NCI-H1092 (cell line): ENCODE results near the gene CAMTA1.

Source experiments
- DNase-seq: peaks from one replicate; lab custom pipeline; 2025; lab: John Stamatoyannopoulos, UW

CAMTA1 gene

DNA sequence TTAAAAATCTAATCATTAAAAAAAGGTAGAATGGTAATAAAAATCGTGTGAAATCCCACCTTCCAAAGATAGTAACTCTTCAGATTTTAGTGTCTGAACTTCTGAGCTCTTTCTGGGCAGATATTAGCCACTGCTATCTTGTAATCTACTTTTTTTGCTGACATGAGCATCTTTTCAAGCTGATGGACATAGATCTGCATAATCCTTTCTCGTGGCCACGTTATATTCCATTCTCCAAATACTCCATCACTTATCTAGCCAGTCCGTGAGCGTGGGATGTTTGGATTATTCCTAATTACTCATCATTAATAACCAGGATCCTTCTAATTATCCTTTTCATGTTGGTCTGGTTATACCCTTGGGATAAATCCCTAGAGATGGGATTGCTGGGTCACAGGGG lies 731.7 kb downstream of the CAMTA1 start:
- DNase-seq, result no peak

DNA sequence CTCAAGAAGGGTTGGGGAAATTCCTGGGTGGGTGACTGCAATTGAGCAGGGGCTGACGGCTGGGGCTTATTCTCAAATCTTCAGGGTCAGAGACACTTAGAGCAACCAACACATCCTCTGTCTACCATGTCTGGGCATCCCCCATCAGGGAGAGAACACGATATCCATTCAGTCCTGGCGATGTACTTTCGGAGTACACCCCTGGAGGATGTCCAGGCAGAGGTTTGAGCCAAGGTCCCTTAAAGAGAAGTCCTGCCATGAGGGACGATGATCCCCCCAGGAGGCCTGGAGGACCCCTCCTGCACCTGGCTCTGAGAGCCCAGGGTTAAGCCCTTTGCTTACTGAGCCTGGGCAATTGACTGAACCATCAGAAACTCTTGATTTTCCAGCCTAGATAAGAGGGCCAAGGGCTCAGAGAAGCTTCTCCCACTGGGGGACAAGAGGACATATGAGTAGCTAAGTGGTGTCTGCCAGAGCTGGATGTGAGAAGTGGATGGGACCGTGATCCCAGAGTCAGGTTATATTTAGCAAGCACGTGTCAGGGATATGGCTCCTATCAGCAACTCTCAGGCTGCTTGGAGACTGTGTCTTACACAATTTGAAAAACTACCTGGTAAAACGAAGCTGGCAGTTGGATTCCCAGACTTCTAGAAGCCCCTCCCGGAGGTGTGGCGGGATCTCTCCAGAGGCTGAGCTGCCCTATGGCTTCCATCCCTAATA lies 732.5 kb downstream of the CAMTA1 start:
- DNase-seq, result no peak

DNA sequence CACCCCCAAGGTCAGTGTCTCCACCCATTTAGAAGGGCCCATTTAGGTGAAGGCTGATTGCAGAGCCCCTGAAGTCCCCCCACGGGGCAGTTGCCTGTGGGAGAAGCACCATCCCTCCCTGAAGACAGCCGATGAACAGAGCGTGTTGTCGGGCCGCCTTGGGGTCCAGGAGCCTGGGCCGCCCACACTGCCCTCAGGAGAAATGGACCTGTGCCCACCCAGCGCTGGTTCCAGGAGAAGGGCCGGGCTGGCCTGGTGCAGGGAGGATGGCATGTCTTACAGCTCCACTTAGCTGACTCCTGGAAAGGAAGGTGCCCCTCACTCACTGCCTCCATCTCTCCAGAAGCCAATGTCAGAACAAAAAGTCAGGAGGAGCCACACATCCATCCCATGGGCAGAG lies 733.2 kb downstream of the CAMTA1 start:
- DNase-seq, result no peak

DNA sequence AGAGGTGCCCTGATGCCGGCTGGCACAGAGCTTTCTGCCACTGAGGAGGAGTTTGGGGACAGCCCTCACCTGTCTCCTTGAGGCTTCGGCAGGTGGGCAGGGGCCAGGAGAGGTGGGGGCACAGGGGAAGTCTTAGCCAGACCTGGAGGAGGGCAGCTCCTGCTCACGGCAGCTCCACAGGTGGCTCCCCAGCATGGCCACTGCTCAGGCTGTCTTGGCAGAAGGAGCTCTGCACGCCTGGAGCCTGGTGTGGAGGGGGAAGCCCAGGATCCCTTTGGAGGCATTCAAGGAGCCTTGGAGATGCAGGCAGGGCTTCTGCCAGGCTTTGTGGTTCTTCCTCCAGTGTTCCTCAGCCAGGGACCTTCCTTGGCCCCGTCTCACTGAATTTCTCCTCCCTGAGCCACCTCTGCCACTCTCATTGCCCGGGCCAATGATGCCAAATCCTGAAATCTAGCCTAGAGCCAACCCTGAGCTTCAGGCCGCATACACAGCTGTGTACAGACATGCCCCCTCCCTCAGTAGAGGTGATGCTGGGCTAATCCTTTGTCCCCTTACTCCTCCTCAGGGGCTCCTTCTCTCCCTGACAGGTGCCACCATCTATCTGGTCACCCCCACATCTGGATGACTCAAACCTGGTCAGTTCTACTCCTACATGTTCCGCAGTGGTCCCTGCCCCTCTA lies 734.1 kb downstream of the CAMTA1 start:
- no peak for DNase-seq

DNA sequence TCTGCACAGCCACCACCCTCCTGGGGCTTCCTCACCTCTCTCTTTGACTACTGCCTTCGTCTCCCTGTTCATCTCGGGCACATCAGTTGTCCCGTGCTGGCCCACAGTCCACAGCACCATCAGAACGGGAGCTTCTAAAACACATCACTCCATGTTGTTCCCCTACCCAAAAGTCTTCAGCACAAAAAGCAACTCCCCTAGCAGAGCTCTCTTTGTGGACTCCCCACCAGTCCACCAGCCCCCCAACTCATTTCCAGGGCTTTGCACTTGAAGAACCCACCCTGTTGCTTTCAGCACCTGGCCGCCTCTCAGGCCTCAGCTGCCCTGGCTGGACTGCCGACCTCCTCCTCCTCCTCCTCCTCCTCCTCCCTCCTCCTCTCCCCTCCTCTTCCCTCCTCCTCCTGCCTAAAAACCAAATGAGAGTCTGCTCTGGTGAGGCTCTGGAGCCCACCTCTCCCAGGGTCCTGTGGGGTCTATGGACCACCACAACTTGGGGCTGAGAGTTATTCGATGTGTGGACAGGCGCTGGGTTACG lies 734.7 kb downstream of the CAMTA1 start:
- no peak for DNase-seq

DNA sequence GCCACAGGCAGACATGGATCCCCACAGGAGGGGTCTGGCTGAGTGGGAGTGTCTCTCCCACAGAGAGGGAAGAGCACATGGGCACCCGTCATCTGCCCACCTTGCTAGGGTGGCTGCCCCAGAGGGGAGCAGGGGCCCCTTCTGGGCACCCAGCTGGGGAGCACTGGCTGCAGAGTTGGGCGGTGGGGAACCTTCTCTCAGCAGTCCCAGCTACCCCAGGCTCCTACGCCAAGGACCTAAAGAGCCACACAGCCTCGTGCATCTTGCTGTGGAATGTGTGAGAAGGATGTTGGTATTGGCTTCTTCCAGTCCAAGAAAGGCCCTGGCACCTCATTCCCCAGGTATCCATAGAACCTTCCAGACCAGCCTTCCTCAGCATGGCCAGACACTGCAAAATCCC lies 735.2 kb downstream of the CAMTA1 start:
- DNase-seq, result no peak

DNA sequence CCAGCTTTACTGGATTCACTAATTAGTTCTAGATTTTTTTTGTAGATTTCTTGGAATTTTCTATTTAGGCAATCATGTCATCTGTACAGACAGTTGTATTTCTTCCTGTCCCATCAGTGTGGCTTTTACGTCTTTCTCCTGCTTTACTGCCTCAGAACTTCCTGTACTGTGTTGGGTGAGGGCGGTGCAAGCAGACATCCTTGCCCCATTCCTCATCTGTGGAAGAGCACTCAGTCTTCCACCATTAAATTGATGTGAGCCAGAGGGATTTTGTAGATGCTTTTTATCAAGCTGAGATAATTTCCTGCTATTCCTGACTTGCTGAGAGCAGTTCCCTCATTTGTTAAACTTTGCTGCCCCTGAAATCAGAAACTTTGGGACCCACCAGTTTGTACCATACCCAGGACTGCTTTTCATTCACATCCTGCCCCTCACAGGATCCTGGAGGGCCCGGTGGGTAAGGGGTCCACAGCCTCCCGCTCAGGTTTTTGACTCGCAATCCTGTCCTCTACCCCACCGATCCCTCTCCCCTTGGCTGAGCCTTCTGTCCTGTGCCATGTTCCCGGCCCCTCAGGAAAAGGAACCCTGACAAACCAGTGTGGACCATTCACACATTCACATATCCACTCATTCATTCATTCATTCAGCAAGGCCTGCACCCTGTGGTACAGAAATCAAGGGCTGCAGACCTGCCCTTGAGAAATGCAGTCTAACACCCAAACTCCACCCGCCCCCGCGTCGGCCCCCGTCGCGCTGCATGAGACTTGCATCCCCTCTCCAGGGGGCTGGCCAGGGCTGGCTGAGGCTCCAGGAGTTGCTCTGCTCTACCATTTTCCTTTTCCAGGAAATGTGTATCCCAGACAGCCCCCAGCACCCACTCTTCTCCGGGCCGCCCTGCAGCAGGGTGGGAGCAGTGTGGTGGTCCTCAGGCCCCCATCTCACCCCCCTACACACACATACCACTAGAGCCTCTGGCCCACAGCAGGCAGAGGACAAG lies 739.4 kb downstream of the CAMTA1 start:
- no peak for DNase-seq

DNA sequence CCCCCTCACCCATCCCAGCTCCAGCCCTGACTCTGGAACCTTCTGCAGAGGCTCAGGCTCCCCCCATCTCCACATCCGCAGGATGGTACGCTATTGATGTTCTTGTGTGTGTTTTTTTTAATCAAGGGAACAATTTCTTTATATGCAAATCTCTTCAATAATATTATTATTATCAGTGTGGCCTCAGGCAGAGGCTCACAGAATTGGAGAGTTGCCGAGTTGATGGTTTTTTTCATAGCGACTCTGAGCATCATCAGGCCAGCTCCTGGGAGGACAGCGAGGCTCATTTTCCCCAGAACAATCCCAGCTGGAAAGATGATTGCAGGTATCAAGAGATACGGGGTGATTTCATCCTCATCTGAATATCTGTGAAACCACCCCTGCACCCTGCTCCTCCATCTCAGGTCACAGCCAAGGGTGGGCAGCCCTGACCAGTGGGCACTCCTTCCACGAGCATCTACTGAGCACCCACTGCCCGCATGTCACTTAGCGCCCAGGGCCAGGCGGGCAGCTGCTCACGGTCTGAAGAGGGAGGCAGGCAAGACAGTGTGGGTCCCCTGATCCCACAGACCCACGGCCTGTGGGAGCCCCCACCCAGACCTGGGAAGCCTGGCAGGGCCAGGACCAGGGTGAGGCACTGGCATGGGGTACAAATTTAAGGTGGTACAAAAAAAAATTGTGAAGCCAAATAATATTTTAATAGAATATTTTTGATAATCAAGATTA lies 740.2 kb downstream of the CAMTA1 start:
- DNase-seq, result no peak

DNA sequence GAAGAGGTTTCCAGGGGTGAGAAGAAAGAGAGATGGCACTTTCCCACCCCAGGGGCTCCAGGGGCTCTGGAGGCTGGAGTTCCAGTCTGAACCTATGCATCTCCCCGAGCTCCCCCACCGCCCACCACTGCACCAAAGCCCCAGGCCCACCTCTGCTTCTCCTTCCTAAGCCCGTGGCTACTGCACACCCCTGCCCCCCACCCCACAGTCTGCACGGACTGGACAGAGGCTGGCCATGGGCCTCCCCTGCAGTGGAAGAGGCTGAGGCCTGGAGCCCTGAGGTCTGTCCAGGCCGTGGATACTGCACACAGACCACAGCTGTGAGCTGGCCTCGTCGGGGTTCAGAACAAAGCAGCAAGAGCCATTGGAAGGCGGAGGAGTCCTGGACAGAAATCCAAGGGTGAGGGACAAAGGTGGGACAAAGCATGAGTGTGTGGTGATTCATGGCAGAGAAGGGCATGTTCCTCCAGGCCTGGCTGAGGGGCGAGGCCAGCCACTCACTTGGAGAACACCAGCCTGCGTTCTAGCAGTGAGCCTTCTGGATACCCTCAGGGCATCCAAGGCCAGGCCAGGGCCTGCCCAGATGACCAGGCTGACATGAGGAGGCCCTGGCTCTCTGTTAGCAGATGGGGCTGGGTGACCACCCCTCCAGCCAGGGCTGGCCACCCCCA lies 741.1 kb downstream of the CAMTA1 start:
- no peak for DNase-seq

DNA sequence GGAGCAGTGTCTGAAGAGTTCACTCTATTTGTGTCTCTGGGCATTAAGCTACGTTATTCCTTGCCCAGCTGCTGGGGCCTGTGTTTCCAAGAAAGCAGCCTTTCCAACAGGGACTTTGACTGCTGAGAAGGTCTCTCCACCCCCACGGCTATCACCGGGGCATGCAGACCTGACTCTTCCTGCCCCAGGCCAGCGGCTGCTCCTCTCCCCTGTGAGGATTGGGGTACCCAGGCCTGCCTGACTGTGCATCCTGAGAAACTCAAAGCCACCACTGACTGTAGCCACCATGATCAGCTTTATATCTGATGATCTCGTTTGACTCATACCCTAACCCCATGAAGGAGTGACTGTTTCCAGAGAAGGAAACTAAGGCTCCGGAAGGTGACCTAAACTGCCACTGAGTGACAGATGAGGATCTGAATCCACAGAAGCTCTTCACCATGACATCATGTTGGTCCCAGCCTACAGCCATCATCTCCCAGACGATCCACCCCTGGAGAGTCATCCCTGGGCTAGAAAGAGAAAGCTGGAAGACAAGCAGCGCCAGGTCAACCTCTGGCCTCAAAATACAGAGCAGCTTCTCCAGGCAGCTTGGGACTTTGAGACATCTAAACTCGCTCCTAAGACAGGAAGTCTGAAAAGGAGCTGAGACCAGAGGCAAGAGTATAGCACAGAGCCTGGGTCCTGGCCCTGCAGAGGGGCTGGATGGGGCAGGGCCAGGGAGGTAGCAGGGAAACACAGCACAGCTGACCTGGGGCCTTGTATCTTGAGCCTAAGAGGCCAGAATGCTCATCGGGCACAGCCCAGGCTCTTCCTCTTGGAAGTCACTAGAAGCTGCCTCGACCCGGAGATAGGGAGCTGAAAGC lies 741.8 kb downstream of the CAMTA1 start:
- no peak for DNase-seq

DNA sequence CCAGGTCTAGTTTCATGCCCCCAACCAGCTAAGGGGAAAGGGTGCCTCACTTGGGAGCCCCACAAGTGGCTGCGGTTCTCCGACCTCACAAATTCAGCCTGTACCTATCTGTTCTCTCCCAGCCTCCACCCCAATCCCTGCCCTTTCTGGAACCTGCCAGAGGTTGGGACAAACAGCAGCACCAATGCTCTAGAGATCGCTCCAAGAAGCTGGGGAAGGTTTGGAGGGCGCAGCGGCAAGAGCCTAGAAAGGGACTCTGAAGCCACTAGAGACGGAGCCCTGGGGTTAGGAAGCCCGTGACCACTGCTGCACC lies 742.4 kb downstream of the CAMTA1 start:
- DNase-seq, result no peak

DNA sequence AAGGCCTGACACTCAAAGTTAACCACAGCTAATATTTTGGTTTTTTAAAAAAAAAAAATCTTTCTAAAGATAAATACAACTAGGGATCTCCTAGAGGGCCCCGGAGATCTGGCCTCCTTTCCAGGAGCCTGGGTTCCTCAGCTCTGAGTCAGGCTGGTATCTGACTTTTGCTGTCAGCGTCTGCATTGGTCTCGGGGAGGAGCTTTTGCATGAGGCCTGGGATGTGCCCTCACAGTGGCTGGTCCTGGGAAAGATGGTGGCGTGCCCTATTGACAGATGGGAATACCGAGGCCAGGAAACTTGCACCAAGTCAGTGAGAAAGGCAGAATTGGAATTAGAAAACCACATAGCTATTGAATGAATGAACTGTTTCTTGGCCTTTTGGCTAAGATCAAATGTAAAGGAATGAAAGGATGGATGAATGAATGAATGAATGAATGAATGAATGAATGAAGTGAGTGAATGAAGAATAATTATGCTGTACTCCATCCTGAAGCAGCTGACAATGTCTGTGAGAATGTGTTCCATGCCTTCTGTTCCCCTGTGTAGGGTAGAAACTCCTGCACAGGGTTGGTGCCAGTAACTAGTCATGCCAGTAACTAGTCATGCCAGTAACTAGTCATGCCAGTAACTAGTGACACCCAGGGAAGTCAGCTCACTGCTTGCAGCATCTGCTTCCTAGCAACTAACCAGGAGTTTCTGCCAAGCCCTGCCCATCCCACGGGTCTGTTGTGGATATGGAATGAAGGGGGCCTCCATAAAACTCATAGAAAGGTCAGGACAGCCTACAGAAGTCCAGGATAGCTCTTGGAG lies 743.3 kb downstream of the CAMTA1 start:
- DNase-seq, result no peak

DNA sequence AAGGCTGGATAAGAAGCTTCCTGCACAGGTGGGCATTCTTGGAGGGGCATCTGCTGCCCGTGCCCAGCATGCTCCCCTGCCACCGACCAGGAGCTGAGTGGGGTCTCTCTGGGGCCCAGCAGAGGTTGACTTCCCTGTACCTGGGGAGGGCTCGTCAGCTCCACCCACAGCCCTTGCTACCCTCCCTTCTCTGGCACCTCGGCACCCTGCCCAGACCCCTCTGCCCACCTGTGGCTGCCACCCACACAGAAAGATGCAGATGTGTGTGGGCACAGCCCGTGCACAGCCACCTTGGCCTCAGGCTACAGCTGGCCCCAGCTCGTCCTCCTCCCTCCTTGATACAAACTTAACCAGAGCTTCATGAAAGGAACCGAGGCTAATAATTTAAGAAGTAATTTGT lies 744.7 kb downstream of the CAMTA1 start:
- no peak for DNase-seq

DNA sequence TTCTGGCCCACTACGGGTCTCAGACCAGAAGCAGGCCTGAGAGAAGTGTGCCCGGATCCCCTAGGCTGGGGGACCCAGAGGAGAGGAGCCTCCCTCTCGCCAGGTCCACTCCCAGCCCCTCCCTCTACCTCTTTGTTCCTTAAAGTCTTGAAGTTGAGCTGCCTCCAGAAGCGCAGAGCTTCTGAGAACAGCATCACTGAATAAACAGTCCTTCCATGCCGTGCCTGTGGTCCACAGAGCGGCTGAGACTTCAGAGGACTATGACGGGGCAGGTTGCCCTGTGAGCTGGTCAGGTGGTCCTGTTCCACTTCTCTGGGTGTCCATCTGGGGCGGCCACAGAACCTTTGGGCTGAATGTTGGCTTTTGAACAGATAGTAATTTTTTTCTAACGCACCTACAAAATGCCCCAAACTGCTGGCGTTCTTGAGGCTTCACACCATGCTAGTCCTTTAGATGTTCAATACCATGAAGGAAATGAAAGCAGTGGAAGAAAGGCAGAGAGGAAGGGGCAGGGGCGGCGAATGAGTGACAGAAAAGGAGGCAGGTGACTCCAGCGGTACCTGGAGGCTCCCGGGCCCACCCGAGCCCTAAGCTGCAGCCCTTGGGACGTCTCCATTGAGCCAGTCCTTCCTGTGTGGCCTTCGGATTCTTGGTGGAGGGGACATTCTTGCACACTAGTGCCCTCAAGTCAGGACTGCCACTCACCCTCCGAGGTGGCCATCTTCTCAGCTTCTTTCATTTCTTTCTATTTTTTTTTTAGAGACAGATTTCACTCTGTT lies 746.5 kb downstream of the CAMTA1 start:
- no peak for DNase-seq

DNA sequence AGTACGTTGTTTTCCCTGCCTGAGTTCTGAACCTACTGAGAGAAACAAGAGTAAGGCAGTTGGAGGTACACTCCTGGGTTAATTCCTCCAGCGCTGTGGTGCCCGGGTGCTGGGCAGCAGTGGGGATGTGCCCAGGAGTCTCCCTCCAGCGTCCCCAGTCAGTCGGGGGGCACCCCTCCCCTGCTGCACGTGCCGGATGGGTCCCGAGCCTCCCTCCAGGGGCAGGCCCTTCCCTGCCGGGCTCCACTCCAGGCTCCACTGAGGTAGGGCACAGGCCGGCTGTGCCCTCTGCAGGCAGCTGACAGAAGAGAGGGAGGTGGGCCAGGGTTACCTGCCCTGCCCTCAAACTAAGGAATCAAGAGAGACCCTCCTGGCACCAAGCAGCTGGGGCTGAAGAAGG lies 747.8 kb downstream of the CAMTA1 start:
- no peak for DNase-seq

DNA sequence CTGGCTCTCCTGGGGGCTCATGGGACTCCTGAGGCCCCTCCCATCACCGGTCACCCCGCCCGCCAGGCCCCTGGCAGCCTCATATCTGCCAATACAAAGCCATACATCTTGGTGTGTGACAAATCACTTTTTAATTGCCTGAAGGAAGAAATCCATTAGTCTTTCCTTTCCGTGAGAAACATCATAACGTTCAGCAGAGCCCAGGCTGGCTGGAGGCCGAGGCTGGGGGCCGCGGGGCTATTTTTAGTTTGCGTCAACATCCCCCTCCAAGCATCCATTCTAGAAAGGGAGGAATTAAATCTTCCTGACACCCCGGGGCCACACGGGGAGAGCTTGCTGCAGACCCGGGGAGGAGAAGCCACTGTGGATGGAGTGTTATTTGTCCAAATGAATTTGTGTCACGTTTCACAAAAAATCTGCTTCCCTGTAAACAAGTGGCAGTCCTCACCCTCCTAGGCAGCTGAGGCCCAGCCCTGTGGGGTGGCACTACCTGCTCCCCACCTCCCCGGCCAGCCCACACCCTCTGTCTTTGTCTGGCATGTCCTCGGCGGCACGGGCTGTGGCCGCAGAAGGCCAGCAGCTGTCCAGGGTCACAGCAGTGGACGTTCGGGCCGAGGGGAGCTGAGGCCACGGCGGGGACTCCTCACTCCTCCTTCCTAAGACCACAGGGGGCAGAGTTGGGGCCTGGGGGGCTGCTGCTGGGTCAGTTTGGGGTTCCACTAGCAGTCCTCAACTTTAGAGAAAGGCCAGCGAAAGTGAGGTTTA lies 749.0 kb downstream of the CAMTA1 start:
- DNase-seq, result no peak

DNA sequence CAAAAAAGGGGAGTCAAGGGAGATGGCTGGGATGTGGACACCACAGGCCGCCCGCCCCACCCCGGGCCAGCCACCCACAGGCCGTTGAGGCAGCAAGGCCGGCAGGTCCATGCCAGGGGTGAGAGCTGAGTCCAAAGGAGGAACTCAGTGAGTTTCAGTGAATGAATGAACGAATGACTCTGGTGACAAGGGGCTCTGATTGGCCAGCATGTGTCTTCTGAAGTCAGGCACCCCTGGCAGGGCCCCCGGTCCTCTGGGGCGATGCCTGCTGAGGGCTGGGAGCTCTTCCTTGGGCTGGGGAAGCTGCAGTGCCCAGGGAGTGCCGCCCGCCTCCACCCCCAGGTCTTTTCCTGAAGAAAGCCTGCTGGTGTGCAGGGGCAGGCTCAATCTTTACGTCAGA lies 749.8 kb downstream of the CAMTA1 start:
- no peak for DNase-seq
